Esophagus squamous epithelium (tissue), 4 donors: ENCODE results near the gene THYN1.

Experiments
- CTCF ChIP-seq, 6 experiments: fragments of 450-650 bp in 4 of 6; fragments of 200-600 bp in 2 of 6; sonication (generic) in 2 of 6; IDR thresholded peaks; one replicate each; pipeline ENCODE4 v1.5.1; 2016 to 2019; ENCODE audit warnings: antibody characterized with exemption in 6 of 6, mild to moderate bottlenecking in 4 of 6, moderate library complexity in 4 of 6
- POLR2A ChIP-seq, 4 donors: fragments of 450-650 bp; IDR thresholded peaks; one replicate each; pipeline ENCODE4 v1.6.1; 2017; ENCODE audit warnings: antibody characterized with exemption in 4 of 4, mild to moderate bottlenecking in 4 of 4, moderate library complexity in 3 of 4

DNA sequence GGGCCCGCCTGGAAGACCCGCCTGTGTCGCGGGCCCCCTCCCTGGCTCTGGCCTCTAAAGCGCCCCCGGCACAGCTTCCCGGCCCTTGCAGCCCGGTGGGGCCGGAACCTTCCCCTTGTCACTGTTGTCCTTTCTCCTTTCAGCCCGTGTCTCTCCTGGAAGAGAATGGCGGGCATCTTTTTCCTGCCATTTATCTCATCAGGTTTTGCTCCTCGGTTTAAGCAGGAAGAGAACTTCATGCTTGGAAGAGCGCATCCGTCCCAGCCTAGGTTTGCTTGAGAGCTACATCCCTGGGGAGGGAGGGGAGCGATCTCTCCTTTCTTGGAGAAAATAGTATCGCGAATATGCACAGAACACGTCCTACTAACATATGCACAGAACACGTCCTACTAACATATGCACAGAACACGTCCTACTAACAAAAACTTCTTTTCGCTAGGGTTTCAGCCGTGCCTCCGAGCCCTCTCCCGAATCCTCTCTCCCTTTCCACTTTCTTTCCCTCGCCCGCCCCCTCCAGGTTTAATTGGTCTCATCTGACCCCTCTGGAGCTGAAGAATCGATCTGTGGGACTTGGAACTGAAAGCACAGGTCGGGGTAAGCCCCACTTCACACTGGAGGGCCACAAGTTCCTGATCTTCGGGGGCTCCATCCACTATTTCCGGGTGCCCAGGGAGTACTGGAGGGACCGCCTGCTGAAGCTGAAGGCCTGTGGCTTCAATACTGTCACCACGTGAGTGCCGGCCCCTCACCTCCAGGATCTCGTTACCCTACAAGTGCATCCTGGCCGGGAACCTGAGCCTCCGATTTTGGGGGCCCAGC, 24.2 kb upstream of the THYN1 start:
- TF ChIP-seq CTCF (IDR thresholded peaks at IDR 0.05) (no peak), POLR2A (IDR thresholded peaks at IDR 0.05) (no peak)
